NCI-H510A (cell line): ENCODE data around the gene PILRA.

Experiments used
- DNase-seq: peaks from one replicate; lab custom pipeline; 2025; lab: John Stamatoyannopoulos, UW

PILRA gene

GRCh38 chr7:100380196-100380595 is 6.9 kb downstream of the PILRA start:
- no peak for DNase-seq

GRCh38 chr7:100381531-100382233 is 8.4 kb downstream of the PILRA start:
- DNase-seq, result peak; percentile 54

- peak; percentile 54 for DNase-seq
These were observed 9.1 kb downstream of the PILRA start for GRCh38 chr7:100382234-100382853.

GRCh38 chr7:100384628-100385294 is 11.5 kb downstream of the PILRA start:
- DNase-seq, result no peak

GRCh38 chr7:100386940-100387339 is 13.7 kb downstream of the PILRA start:
- DNase-seq, result no peak

GRCh38 chr7:100387695-100388094 is 14.4 kb downstream of the PILRA start:
- DNase-seq, result no peak

- no peak for DNase-seq
These were observed 16.3 kb downstream of the PILRA start for GRCh38 chr7:100389437-100390088.

- DNase-seq, result no peak
These were observed 17.2 kb downstream of the PILRA start for GRCh38 chr7:100390286-100391009.

- DNase-seq, result no peak
These were observed 20.1 kb downstream of the PILRA start for GRCh38 chr7:100393233-100393905.

- DNase-seq, result no peak
These were observed 20.8 kb downstream of the PILRA start for GRCh38 chr7:100394077-100394476.

GRCh38 chr7:100396421-100396982 is 23.2 kb downstream of the PILRA start:
- DNase-seq, result no peak

- no peak for DNase-seq
These were observed 24.2 kb downstream of the PILRA start for GRCh38 chr7:100397315-100398081.

- no peak for DNase-seq
These were observed 25.0 kb downstream of the PILRA start for GRCh38 chr7:100398239-100398638.

GRCh38 chr7:100400041-100400440 is 26.8 kb downstream of the PILRA start:
- DNase-seq, result no peak

- no peak for DNase-seq
These were observed 27.4 kb downstream of the PILRA start for GRCh38 chr7:100400656-100401055.

GRCh38 chr7:100401811-100402210 is 28.5 kb downstream of the PILRA start:
- DNase-seq, result no peak

- no peak for DNase-seq
These were observed 29.0 kb downstream of the PILRA start for GRCh38 chr7:100402241-100402640.

- DNase-seq, result no peak
These were observed 33.5 kb downstream of the PILRA start for GRCh38 chr7:100406767-100407166.

- DNase-seq, result no peak
These were observed 34.2 kb downstream of the PILRA start for GRCh38 chr7:100407285-100408180.
